RCC 7860 (cell line): Measurements from ENCODE around the gene ACSS1.

ENCODE experiments used
- DNase-seq: peaks from one replicate; pipeline ENCODE4 v3.0.0-alpha.2; 2015; ENCODE audit warnings: low spot score
- FAIRE-seq: peaks from 2 replicates; lab custom pipeline; 2012; peaks lifted over from hg19 to GRCh38; lab: Jason Lieb, UNC

The ACSS1 gene

GRCh38 chr20:25058051-25058846, at the start of gene ACSS1:
Gene ACSS1, minus strand, starts transcription at chr20:25058139. Its CDS starts 37 bp downstream, at chr20:25058102.
- FAIRE-seq (no peak), DNase-seq (no peak)

- FAIRE-seq, result no peak
- DNase-seq, result no peak
Observed at GRCh38 chr20:25103526-25103925, 45.6 kb upstream of the ACSS1 start.

- no peak for DNase-seq
- FAIRE-seq, result no peak
Observed at GRCh38 chr20:25100914-25101313, 43.0 kb upstream of the ACSS1 start.

- FAIRE-seq, result no peak
Observed at GRCh38 chr20:25099601-25100140, 41.7 kb upstream of the ACSS1 start.

GRCh38 chr20:25097498-25097897, 39.6 kb upstream of the ACSS1 start:
- no peak for FAIRE-seq

More at GRCh38 chr20:25099601-25100140, 41.7 kb upstream of the ACSS1 start:
- DNase-seq, result no peak

GRCh38 chr20:25090492-25091429, 32.8 kb upstream of the ACSS1 start:
- DNase-seq (no peak), FAIRE-seq (no peak)

More at GRCh38 chr20:25097498-25097897, 39.6 kb upstream of the ACSS1 start:
- no peak for DNase-seq

GRCh38 chr20:25089662-25090061, 31.7 kb upstream of the ACSS1 start:
- no peak for FAIRE-seq
- no peak for DNase-seq

GRCh38 chr20:25089096-25089495, 31.2 kb upstream of the ACSS1 start:
- DNase-seq, result no peak
- FAIRE-seq, result no peak

GRCh38 chr20:25088267-25088666, 30.3 kb upstream of the ACSS1 start:
- no peak for DNase-seq
- no peak for FAIRE-seq

- FAIRE-seq (no peak), DNase-seq (no peak)
Observed at GRCh38 chr20:25087186-25087929, 29.4 kb upstream of the ACSS1 start.

GRCh38 chr20:25085756-25086495, 28.0 kb upstream of the ACSS1 start:
- FAIRE-seq, result no peak

GRCh38 chr20:25084626-25085187, 26.8 kb upstream of the ACSS1 start:
- no peak for DNase-seq
- no peak for FAIRE-seq

More at GRCh38 chr20:25085756-25086495, 28.0 kb upstream of the ACSS1 start:
- no peak for DNase-seq

- DNase-seq (no peak), FAIRE-seq (no peak)
Observed at GRCh38 chr20:25083773-25084625, 26.1 kb upstream of the ACSS1 start.

- no peak for DNase-seq
- no peak for FAIRE-seq
Observed at GRCh38 chr20:25083141-25083772, 25.3 kb upstream of the ACSS1 start.

GRCh38 chr20:25082498-25082873, 24.5 kb upstream of the ACSS1 start:
- DNase-seq (no peak), FAIRE-seq (no peak)

- DNase-seq, result no peak
- FAIRE-seq, result no peak
Observed at GRCh38 chr20:25081730-25082497, 24.0 kb upstream of the ACSS1 start, which contains the start of gene VSX1. Gene VSX1, minus strand, starts transcription at chr20:25082141. Its CDS starts 45 bp downstream, at chr20:25082096.

GRCh38 chr20:25081065-25081729, 23.3 kb upstream of the ACSS1 start:
- DNase-seq, result no peak

More at GRCh38 chr20:25081065-25081729, 23.3 kb upstream of the ACSS1 start:
- no peak for FAIRE-seq
